KMS-11 (cell line): ENCODE results near the gene DYRK1A.
A peak's percentile ranks its signal among the peaks of the same experiment; 100 is the strongest.
"Not testable (repeated sequence)": the region's sequence is repeated elsewhere in the genome, so short reads cannot be mapped to it uniquely, and the experiment has no call there.

Experiments
- H2AFZ ChIP-seq: fragments of 200-600 bp; sonication (generic); 2 replicates; pipeline ENCODE4 v1.6.1; 2016; ENCODE audit warnings: antibody characterized with exemption, mixed run types, low read depth
- H3K27ac ChIP-seq: fragments of 200-600 bp; sonication (generic); 2 replicates; pipeline ENCODE4 v1.6.1; 2016; ENCODE audit warnings: mild to moderate bottlenecking, mixed run types
- H3K27me3 ChIP-seq: fragments of 200-600 bp; sonication (generic); 2 replicates; pipeline ENCODE4 v1.6.1; 2017; ENCODE audit warnings: mild to moderate bottlenecking, low read depth, mixed run types, moderate library complexity; ENCODE audit not compliant: insufficient read depth
- H3K36me3 ChIP-seq: fragments of 200-600 bp; sonication (generic); 2 replicates; pipeline ENCODE4 v1.6.1; 2017; ENCODE audit warnings: mild to moderate bottlenecking, mixed run types; ENCODE audit not compliant: insufficient read depth
- H3K4me1 ChIP-seq: fragments of 200-600 bp; sonication (generic); 2 replicates; pipeline ENCODE4 v1.6.1; 2016; ENCODE audit warnings: mild to moderate bottlenecking, low read depth, mixed run types; ENCODE audit not compliant: poor library complexity, severe bottlenecking
- H3K4me2 ChIP-seq: fragments of 200-600 bp; sonication (generic); 2 replicates; pipeline ENCODE4 v1.7.0; 2016; ENCODE audit warnings: mild to moderate bottlenecking, mixed run types
- H3K4me3 ChIP-seq: fragments of 200-600 bp; sonication (generic); IDR thresholded peaks from 2 replicates; pipeline ENCODE4 v1.6.1; 2017; ENCODE audit warnings: low read depth, low read length, mixed read lengths; ENCODE audit not compliant: insufficient read depth
- H3K79me2 ChIP-seq: fragments of 200-600 bp; sonication (generic); 2 replicates; pipeline ENCODE4 v1.6.1; 2016; ENCODE audit warnings: low read depth, mixed run types; ENCODE audit not compliant: insufficient read depth
- H3K9ac ChIP-seq: fragments of 200-600 bp; sonication (generic); 2 replicates; pipeline ENCODE4 v1.6.1; 2016; ENCODE audit warnings: mild to moderate bottlenecking, mixed run types
- H4K20me1 ChIP-seq: fragments of 200-600 bp; sonication (generic); 2 replicates; pipeline ENCODE4 v1.6.1; 2016; ENCODE audit warnings: mild to moderate bottlenecking, mixed run types; ENCODE audit not compliant: insufficient read depth
- CTCF ChIP-seq: fragments of 200-600 bp; sonication (generic); conservative IDR thresholded peaks from 2 replicates; pipeline ENCODE4 v1.6.1; 2017; ENCODE audit warnings: low read depth, mild to moderate bottlenecking, antibody characterized with exemption, low read length, moderate library complexity, mixed read lengths

The DYRK1A gene

DNA sequence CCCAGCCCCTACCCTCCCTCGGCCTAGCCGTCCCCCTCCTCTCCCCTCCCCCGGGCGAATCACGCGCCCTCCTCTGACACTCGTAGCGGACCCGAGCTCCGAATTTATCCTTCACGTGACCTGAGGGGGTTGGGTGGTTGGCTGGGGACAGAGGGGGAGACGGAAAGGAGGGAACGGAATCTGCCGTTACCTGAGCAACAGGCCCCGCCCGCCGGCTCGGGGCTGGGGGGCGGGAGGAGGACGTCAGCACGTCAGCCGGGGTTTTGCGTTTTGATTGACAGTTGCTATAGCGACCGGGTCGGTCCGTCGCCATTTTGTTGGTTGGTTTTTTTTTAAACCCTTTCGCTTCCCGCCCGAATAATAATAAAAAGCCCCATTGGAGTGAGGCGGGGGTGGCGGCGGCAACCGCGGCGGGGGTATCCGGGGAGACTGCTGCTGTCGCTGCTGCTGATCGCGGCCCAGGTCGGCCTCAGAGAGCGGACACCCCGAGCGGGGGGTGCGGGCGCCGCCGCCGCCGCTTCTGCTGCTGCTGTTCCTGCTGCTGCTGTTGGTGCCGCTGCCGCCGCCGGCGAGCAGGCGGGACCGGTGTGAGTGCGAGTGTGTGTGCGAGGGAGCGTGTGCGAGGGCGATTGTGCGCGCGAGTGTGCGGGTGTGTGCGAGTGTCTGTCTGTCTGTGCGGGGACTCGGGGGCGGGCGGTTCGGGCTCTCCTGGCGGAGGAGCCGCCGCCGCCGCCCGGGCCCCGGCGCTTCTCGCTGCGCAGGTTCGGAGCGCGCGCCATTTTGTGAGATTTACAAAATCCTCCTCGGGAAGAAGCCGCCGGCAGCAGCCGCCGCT, at the start of gene DYRK1A:
TSS of gene DYRK1A (plus strand) at position 292 of the 835 bp plus-strand sequence. CDS start 53,602 bp downstream, outside the sequence.
- Histone ChIP-seq H2AFZ (peak within 1 kb of the TSS; percentile 84), H3K79me2 (peaks cover 40% of the 10 kb centered on the region), H3K27ac (peak within 1 kb of the TSS; percentile 99)

GRCh38 chr21:37319551-37319950, 47.0 kb upstream of the DYRK1A start:
- no peaks in the 10 kb centered on the region for H4K20me1 ChIP-seq
- no peak overlapping the region for H3K9ac ChIP-seq
- no peak overlapping the region for H3K4me2 ChIP-seq
- no peaks in the 10 kb centered on the region for H3K79me2 ChIP-seq
- H3K4me3 ChIP-seq, result no peak overlapping the region
- no peaks in the 10 kb centered on the region for H3K27me3 ChIP-seq
- no peak overlapping the region for H3K27ac ChIP-seq
- TF ChIP-seq CTCF, result no peak
- no peaks in the 10 kb centered on the region for H3K36me3 ChIP-seq
- no peaks in the 10 kb centered on the region for H3K4me1 ChIP-seq
- H2AFZ ChIP-seq, result no peak overlapping the region

More for the DNA sequence above, at the start of gene DYRK1A:
- TF ChIP-seq CTCF, result no peak
- Histone ChIP-seq H3K4me3 (peak within 1 kb of the TSS; percentile 37), H3K27me3 (no peaks in the 10 kb centered on the region), H3K4me1 (peaks cover 40% of the 10 kb centered on the region), H3K36me3 (no peaks in the 10 kb centered on the region), H3K4me2 (peak within 1 kb of the TSS; percentile 86), H4K20me1 (peaks cover 35% of the 10 kb centered on the region), H3K9ac (peak within 1 kb of the TSS; percentile 98)

DNA sequence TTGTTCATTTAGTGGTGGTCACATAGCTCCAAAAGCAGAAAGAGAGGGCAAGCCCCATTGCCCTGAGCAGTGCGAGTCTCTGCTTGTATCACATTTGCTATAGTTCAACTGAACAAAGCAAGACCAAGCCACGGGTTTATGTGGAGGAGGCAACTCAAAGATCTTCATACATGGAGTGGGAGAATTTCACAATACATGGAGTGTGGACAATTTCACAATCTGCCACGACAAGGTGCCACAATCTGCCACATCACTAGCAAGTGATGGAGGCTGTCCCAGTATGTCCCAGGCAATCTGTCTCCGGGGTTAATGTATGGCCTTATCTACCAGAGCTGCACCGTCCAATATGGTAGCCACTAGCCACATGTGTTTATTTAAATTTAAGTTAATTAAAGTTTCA, 44.5 kb upstream of the DYRK1A start:
- Histone ChIP-seq H2AFZ (no peak overlapping the region), H3K4me1 (no peaks in the 10 kb centered on the region), H3K36me3 (no peaks in the 10 kb centered on the region), H3K79me2 (no peaks in the 10 kb centered on the region), H3K9ac (no peak overlapping the region), H3K27me3 (no peaks in the 10 kb centered on the region), H3K4me2 (no peak overlapping the region), H4K20me1 (no peaks in the 10 kb centered on the region), H3K4me3 (no peak overlapping the region), H3K27ac (no peak overlapping the region)
- TF ChIP-seq CTCF, result no peak

GRCh38 chr21:37324558-37324957, 42.0 kb upstream of the DYRK1A start:
- Histone ChIP-seq H3K4me2 (no peak overlapping the region), H3K36me3 (no peaks in the 10 kb centered on the region), H2AFZ (no peak overlapping the region), H3K9ac (no peak overlapping the region), H3K27ac (no peak overlapping the region), H4K20me1 (no peaks in the 10 kb centered on the region), H3K4me3 (no peak overlapping the region), H3K4me1 (no peaks in the 10 kb centered on the region), H3K27me3 (no peaks in the 10 kb centered on the region), H3K79me2 (no peaks in the 10 kb centered on the region)
- TF ChIP-seq CTCF, result no peak

GRCh38 chr21:37328147-37328546, 38.4 kb upstream of the DYRK1A start:
- H3K9ac ChIP-seq, H3K4me2 ChIP-seq, H3K27me3 ChIP-seq, H3K36me3 ChIP-seq, H4K20me1 ChIP-seq, H3K79me2 ChIP-seq, H3K27ac ChIP-seq, H2AFZ ChIP-seq, H3K4me3 ChIP-seq, H3K4me1 ChIP-seq: not testable (repeated sequence)
